OCI-LY1 (cell line): ENCODE data around the gene RHBG.
A peak's percentile ranks its signal among the peaks of the same experiment; 100 is the strongest.

Source experiments
- H2AFZ ChIP-seq: fragments of 200-600 bp; sonication (generic), shearing (Covaris generic); 2 replicates; pipeline ENCODE4 v1.6.0; 2014; ENCODE audit warnings: antibody characterized with exemption, mild to moderate bottlenecking, low read length
- H3F3A ChIP-seq: fragments of 200-600 bp; sonication (generic), shearing (Covaris generic); 2 replicates; pipeline ENCODE4 v1.6.0; 2014; ENCODE audit warnings: mild to moderate bottlenecking, antibody characterized with exemption, low read length, moderate library complexity; ENCODE audit not compliant: insufficient read depth
- H3K27ac ChIP-seq: fragments of 200-600 bp; sonication (generic); 2 replicates; pipeline ENCODE4 v1.5.1; 2014; ENCODE audit warnings: low read length, mixed run types, mild to moderate bottlenecking, low read depth; ENCODE audit not compliant: poor library complexity, severe bottlenecking
- H3K27me3 ChIP-seq: fragments of 200-600 bp; sonication (generic); 2 replicates; pipeline ENCODE4 v1.6.0; 2014; ENCODE audit warnings: antibody characterized with exemption, mild to moderate bottlenecking, low read length, moderate library complexity; ENCODE audit not compliant: insufficient read depth
- H3K36me3 ChIP-seq: fragments of 200-600 bp; sonication (generic); 2 replicates; pipeline ENCODE4 v1.6.1; 2014; ENCODE audit warnings: mild to moderate bottlenecking, antibody characterized with exemption, low read length, moderate library complexity, mixed read lengths; ENCODE audit not compliant: insufficient read depth
- H3K4me1 ChIP-seq: fragments of 200-600 bp; sonication (generic); 2 replicates; pipeline ENCODE4 v1.5.1; 2014; ENCODE audit warnings: mild to moderate bottlenecking, low read length, moderate library complexity; ENCODE audit not compliant: insufficient read depth, severe bottlenecking
- H3K4me2 ChIP-seq: fragments of 200-600 bp; sonication (generic), shearing (Covaris generic); 2 replicates; pipeline ENCODE4 v1.6.1; 2014; ENCODE audit warnings: low read length
- H3K4me3 ChIP-seq: fragments of 200-600 bp; sonication (generic); 2 replicates; pipeline ENCODE4 v1.5.1; 2014; ENCODE audit warnings: low read length, low read depth, mild to moderate bottlenecking, mixed read lengths; ENCODE audit not compliant: poor library complexity, severe bottlenecking
- H3K79me2 ChIP-seq: fragments of 200-600 bp; shearing (Covaris generic); 2 replicates; pipeline ENCODE4 v1.6.1; 2016; ENCODE audit warnings: mixed run types, low read length, mixed read lengths; ENCODE audit not compliant: insufficient read depth
- H3K9ac ChIP-seq: fragments of 200-600 bp; sonication (generic), shearing (Covaris generic); 2 replicates; pipeline ENCODE4 v1.6.1; 2014; ENCODE audit warnings: mild to moderate bottlenecking, low read length, mixed read lengths
- H3K9me2 ChIP-seq: fragments of 200-600 bp; sonication (generic), shearing (Covaris generic); 2 replicates; pipeline ENCODE4 v1.6.1; 2014; ENCODE audit warnings: low read depth, mild to moderate bottlenecking, low read length, mixed read lengths
- H3K9me3 ChIP-seq: fragments of 200-600 bp; shearing (Covaris generic); 2 replicates; pipeline ENCODE4 v1.6.1; 2014; ENCODE audit warnings: low read length, mixed read lengths
- H4K20me1 ChIP-seq: fragments of 200-600 bp; sonication (generic), shearing (Covaris generic); 2 replicates; pipeline ENCODE4 v1.6.0; 2016; ENCODE audit warnings: mild to moderate bottlenecking, low read length; ENCODE audit not compliant: insufficient read depth
- EZH2 ChIP-seq: fragments of 200-600 bp; sonication (generic), shearing (Covaris generic); IDR thresholded peaks from 2 replicates; pipeline ENCODE4 v1.8.0; 2017; ENCODE audit warnings: borderline replicate concordance, mixed run types, mild to moderate bottlenecking, antibody characterized with exemption, low read length, moderate library complexity, mixed read lengths
- TF ChIP-seq, protein P1 (sequence below): fragments of 200-600 bp; sonication (generic), shearing (Covaris generic); IDR thresholded peaks from 2 replicates; pipeline ENCODE4 v1.5.1; 2017; ENCODE audit warnings: mild to moderate bottlenecking, antibody characterized with exemption, low read length, moderate library complexity, mixed read lengths

Gene RHBG

GRCh38 chr1:156418416-156419070 lies 49.5 kb downstream of the RHBG start:
- Histone ChIP-seq H3K36me3 (no peaks in the 10 kb centered on the region), H3K4me2 (no peak overlapping the region), H3K27me3 (peaks cover 7% of the 10 kb centered on the region), H3K9me3 (no peaks in the 10 kb centered on the region), H2AFZ (no peak overlapping the region), H3F3A (no peaks in the 10 kb centered on the region), H3K4me1 (peaks cover 24% of the 10 kb centered on the region), H3K9me2 (no peaks in the 10 kb centered on the region), H4K20me1 (no peaks in the 10 kb centered on the region), H3K4me3 (no peak overlapping the region), H3K27ac (no peak overlapping the region), H3K9ac (no peak overlapping the region), H3K79me2 (no peaks in the 10 kb centered on the region)
- TF ChIP-seq, protein P1, sequence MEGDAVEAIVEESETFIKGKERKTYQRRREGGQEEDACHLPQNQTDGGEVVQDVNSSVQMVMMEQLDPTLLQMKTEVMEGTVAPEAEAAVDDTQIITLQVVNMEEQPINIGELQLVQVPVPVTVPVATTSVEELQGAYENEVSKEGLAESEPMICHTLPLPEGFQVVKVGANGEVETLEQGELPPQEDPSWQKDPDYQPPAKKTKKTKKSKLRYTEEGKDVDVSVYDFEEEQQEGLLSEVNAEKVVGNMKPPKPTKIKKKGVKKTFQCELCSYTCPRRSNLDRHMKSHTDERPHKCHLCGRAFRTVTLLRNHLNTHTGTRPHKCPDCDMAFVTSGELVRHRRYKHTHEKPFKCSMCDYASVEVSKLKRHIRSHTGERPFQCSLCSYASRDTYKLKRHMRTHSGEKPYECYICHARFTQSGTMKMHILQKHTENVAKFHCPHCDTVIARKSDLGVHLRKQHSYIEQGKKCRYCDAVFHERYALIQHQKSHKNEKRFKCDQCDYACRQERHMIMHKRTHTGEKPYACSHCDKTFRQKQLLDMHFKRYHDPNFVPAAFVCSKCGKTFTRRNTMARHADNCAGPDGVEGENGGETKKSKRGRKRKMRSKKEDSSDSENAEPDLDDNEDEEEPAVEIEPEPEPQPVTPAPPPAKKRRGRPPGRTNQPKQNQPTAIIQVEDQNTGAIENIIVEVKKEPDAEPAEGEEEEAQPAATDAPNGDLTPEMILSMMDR = no peak
- TF ChIP-seq EZH2 = no peak

GRCh38 chr1:156419854-156420204 lies 50.8 kb downstream of the RHBG start:
- Histone ChIP-seq H3K27me3 (peaks cover 7% of the 10 kb centered on the region), H3K9me3 (no peaks in the 10 kb centered on the region), H3F3A (no peaks in the 10 kb centered on the region), H3K36me3 (no peaks in the 10 kb centered on the region), H3K27ac (no peak overlapping the region), H3K9ac (peak overlapping the region; percentile 48; the same call in 1 of the 2 replicates), H3K4me3 (peak overlapping the region; percentile 61), H3K4me1 (peaks cover 24% of the 10 kb centered on the region), H2AFZ (0 out of 2 replicates have a peak overlapping the region, but pooled peaks have one; percentile 61), H4K20me1 (no peaks in the 10 kb centered on the region), H3K79me2 (no peaks in the 10 kb centered on the region), H3K4me2 (peak overlapping the region; percentile 67), H3K9me2 (no peaks in the 10 kb centered on the region)
- no peak for TF ChIP-seq EZH2
- TF ChIP-seq, protein P1 = peak; percentile 77

- H3K9me2 ChIP-seq = no peaks in the 10 kb centered on the region
- peak overlapping the region; percentile 67 for H3K4me2 ChIP-seq
- H3K9ac ChIP-seq = peak overlapping the region; percentile 48
- no peaks in the 10 kb centered on the region for H3K36me3 ChIP-seq
- peak overlapping the region; percentile 61 for H3K4me3 ChIP-seq
- no peaks in the 10 kb centered on the region for H3K9me3 ChIP-seq
- H3K27me3 ChIP-seq = peaks cover 7% of the 10 kb centered on the region
- no peaks in the 10 kb centered on the region for H3K79me2 ChIP-seq
- H3F3A ChIP-seq = no peaks in the 10 kb centered on the region
- 0 out of 2 replicates have a peak overlapping the region, but pooled peaks have one; percentile 61 for H2AFZ ChIP-seq
- H4K20me1 ChIP-seq = no peaks in the 10 kb centered on the region
- peaks cover 24% of the 10 kb centered on the region for H3K4me1 ChIP-seq
- no peak for TF ChIP-seq EZH2
- TF ChIP-seq, protein P1 = no peak
- H3K27ac ChIP-seq = no peak overlapping the region
These were observed 51.4 kb downstream of the RHBG start for GRCh38 chr1:156420205-156421061.
